ENCODE measurements around the gene CDYL.

Gene CDYL, protein sequence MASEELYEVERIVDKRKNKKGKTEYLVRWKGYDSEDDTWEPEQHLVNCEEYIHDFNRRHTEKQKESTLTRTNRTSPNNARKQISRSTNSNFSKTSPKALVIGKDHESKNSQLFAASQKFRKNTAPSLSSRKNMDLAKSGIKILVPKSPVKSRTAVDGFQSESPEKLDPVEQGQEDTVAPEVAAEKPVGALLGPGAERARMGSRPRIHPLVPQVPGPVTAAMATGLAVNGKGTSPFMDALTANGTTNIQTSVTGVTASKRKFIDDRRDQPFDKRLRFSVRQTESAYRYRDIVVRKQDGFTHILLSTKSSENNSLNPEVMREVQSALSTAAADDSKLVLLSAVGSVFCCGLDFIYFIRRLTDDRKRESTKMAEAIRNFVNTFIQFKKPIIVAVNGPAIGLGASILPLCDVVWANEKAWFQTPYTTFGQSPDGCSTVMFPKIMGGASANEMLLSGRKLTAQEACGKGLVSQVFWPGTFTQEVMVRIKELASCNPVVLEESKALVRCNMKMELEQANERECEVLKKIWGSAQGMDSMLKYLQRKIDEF

DNA sequence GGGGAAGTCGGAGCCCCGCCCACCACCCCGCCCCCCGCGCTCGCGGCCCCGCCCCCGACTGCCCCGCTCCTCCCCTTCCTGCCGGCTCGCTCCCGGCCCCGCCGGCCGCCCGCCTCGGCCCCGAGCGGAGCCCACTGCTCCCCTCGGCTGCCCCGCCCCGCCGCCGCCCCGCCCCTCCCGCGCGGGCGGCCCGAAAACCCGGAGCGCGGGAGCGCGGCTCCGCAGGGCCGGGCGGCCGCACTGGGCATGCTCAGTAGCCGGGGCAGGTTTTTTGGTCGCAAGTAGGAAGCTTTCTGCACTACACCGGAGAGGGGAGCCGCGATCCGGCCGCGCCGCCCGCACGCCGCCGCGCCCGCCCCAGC, at the start of gene CDYL:
CDYL (plus strand) TSS at position 274 of the 362 bp plus-strand sequence. CDS start 380 bp downstream, outside the sequence.
- peak; percentile 48 to 89 for DNase-seq

DNA sequence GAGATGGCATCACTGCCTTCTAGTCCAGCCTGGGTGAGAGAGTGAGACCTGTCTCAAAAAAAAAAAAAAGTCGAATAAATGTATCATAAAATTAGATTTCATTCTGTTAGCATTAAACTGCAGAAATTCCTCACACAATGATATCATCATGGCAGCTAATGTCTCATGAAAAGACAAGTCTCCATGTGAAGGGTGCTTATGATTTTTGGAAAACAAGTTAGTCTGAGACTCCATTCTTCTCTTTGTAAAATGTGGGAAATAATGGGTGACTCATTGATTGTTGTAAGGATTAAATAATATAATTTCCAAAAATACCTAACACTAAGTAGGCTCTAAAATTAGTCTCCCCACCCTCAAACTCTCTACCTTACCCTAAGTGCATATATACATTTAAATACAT, 49.6 kb upstream of the CDYL start:
- no peak for DNase-seq

- no peak for DNase-seq
Measured at GRCh38 chr6:4727217-4727616, 49.0 kb upstream of the CDYL start.

GRCh38 chr6:4727671-4728435, 48.4 kb upstream of the CDYL start:
- DNase-seq = peak; percentile 22 to 70

GRCh38 chr6:4728436-4728769, 47.8 kb upstream of the CDYL start:
- no peak for DNase-seq

- DNase-seq = no peak
Measured at GRCh38 chr6:4728926-4729325, 47.3 kb upstream of the CDYL start.

DNA sequence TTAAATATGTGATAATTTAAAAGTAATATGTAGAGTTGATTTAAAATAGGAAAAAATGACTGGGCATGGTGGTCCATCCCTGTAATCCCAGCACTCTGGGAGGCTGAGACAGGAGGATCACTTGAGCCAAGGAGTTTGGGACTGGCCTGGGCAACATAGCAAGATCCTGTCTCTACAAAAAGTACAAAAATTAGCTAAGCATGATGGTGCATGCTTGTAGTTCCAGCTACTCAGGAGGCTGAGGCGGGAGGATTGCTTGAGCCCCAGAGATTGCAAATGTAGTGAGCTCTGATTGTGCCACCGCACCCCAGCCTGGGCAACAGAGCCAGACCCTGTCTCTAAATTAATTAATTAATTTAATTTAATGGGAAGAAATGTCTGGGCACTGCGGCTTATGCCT, 44.2 kb upstream of the CDYL start:
- no peak for DNase-seq

- DNase-seq = no peak
Measured at GRCh38 chr6:4732691-4733315, 43.4 kb upstream of the CDYL start.

DNA sequence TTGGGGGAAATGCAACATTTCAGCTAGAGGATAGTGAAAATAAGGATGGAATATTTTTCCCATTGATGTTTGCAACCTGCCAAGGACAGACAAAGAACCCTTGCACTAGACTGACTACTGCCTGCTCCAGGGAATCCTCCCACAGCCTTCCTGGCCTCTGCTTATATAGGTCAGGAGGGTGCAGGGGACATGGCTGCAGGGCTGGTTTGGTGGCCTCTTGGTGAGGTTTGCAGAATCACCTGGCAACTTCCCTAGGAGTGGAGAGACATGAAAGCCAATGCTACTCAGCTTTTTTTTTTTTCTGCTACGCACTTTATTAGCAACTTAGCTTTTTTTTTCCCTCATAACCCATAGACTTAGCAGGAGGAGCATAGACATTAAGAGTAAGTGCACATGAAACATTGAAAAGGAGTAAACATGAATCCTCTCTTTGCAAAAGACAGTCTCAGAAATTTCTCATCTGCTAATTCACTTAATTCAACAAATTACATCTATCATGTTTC, 39.8 kb upstream of the CDYL start:
- no peak for DNase-seq

GRCh38 chr6:4740032-4740431, 36.2 kb upstream of the CDYL start:
- DNase-seq = no peak

DNA sequence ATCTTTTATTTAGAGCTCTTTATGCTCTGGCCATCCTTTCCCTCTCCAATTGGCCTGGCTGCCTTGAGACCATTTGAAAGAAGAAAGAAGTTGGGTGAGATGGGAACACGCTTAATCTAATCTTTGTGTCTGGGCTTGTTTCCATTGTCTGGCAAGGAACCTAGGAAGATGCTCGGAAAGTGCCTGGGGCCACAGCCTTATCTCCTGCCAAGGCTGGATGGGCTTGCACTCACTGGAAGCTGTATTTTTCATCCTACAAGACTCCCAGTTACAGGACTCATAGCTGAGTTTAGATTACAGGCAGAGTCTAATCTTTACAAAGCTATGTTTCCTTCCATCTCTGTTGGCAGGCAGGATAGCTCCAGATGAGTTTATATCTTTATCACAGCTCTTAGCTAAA, 33.1 kb upstream of the CDYL start:
- DNase-seq = no peak

- no peak for DNase-seq
Measured at GRCh38 chr6:4743926-4744325, 32.3 kb upstream of the CDYL start.

GRCh38 chr6:4747588-4747987, 28.6 kb upstream of the CDYL start:
- DNase-seq = peak; percentile 79 to 82

DNA sequence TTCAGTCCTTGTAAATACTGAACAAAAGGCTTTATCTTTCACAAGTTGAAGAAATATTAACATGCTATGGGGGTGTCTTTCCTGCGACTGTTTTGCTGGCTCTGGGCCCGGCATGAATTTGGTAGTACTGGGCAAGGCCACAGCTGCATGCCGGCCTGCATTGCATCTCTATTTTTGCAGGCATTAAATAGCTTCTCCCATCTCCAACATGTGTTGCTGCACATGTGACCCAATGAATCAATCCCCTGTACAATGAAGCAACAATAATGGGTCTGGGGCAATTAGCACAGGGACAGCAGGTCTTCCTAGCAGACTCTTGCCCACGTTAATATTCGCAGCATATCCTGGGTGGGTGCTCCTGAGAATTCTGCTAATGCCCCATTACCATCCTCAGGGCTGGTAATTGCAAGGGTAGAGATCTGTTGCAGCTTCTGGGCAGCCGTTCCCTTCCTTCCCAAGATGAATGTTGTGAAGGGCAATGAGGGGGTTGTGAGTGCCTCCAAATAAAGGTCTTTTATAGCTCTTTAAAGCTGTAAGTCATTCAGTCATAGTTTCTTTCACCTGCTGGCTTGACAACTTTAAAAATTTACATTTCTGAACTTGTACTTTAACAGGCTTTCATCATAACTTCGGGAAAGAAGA, 24.3 kb upstream of the CDYL start:
- no peak for DNase-seq

DNA sequence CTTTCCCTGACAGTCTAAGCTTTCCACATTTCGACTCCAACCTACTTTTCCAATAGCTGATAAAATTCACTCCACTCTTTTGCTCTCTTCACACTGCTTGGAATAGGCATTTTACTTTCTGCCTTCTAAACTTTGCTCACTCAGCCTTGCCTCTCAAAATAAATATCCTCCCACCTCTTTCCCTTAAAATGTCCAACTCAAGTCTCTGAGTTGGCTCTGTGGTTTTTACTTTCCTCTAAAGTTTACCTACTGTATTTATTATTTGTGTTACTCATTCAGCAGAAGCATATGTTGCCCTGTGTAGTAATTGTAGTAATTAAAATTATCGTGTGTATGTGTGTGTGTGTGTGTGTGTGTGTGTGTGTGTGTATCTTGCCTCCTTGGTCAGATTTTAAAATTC, 20.0 kb upstream of the CDYL start:
- no peak for DNase-seq

DNA sequence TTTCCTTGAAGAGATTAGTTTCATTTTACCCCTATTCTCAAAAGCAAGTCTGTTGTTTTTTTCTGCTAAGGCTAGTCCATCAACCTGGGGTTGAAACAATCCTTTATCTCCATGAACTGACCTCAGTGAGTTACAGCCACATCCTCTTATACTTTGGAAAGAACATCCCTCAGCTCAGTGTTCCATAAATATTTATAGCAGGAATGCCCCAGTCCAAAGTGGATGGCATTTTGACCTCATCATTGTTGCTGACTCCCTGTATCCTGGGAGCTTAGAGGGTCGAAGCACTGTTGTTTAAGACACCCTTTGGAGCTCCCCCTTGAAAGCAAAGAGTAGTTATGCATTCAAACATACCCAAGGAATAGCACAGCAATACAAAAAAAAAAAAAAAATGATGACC, 16.2 kb upstream of the CDYL start:
- DNase-seq = no peak

DNA sequence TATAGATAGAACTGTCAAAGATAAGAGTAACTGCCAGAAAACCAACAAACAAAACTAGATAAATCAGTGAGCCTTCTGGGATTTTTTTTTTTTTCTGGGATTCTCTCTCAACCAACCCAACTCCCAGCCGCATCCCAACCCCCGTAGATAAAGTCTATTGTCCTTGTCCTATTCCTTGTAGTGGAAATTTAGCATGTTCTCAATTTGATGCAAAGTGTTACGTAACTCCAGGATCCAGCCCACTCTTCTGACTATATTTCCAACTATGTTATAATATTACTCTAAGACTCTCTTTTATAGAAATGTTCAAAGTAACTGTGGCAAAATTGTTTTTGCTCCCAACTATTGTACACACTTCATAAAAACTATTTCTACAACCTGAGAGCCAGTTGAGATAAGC, 15.4 kb upstream of the CDYL start:
- no peak for DNase-seq

GRCh38 chr6:4762294-4762693, 13.9 kb upstream of the CDYL start:
- no peak for DNase-seq

- DNase-seq = no peak
Measured at GRCh38 chr6:4763921-4764320, 12.3 kb upstream of the CDYL start.

DNA sequence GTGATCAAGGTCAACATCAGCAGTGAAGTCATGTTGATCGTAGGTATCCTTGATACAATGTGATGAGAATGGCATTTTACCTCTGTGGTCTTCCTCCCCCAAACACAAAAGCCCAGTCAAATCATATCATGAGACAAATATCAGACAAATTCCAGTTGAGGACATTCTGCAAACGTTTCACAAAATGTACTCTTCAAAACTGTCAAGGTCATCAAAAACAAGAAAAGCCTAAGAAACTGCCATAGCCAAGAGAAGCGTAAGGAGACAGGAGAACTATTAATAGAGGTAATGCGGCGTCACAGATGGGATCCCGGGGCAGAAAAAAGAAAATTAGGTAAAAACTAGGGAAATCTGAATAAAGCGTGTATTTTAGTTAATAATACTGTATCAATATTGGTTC, 7.4 kb upstream of the CDYL start:
- no peak for DNase-seq

- no peak for DNase-seq
Measured at GRCh38 chr6:4772750-4773149, 3.5 kb upstream of the CDYL start.

DNA sequence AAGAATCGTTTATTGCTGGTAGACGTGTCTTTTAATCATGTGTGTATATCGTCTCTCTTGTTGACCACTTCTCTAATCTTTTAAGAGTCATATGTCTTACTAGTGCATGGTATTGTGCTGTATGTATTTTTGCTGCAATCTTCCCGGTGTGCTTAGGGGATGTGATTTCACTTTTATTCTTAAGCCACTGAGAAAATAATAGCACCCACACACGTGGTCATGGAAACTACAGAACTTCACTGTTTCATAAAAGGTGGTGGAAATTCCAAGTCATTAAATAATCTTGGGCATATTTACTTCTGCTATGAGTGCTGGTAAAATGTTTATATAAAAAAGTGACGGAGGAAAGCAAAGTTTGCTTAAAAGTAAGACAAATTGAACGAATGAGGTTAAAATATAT, 3.0 kb upstream of the CDYL start:
- DNase-seq = no peak

DNA sequence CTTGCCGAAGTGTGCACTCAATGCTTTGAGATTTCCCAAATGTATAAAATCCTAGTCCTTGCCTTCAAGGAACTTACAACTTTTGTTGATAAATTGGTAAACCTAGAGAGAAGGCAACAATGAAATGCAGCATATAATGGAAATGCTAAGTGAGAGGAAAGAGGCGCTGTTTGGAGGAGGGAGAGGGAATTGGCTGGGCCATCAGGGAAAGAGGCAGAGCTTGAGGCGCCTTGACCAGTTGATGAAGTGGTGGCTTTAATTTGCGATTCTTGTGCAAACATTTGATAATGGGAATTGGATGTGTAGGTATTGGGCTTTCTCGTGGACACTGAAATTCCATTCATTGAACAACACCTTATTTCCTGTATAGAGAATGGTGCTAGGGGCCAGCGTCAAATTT, 1.9 kb upstream of the CDYL start:
- DNase-seq = no peak
